Neural cell (in vitro differentiated cells): ENCODE measurements around the gene GNG13.

Source experiments
- CTCF ChIP-seq: fragments of 450-650 bp; IDR thresholded peaks from 2 replicates; pipeline ENCODE4 v1.5.1; 2014; ENCODE audit warnings: antibody characterized with exemption, mild to moderate bottlenecking, moderate library complexity; ENCODE audit not compliant: poor library complexity, severe bottlenecking
- MXI1 ChIP-seq: fragments of 450-650 bp; conservative IDR thresholded peaks from 2 replicates; pipeline ENCODE4 v1.6.1; 2014; ENCODE audit warnings: antibody characterized with exemption, mild to moderate bottlenecking; ENCODE audit not compliant: poor library complexity, severe bottlenecking
- POLR2AphosphoS5 ChIP-seq: IDR thresholded peaks from 2 replicates; pipeline ENCODE4 v1.6.1; 2012

GRCh38 chr16:818132-818531, 17.6 kb upstream of the GNG13 start:
- TF ChIP-seq CTCF (no peak), POLR2AphosphoS5 (no peak), MXI1 (no peak)
